GM18507 (cell line): ENCODE data around the gene INHBB.
"Not testable (repeated sequence)": the region's sequence is repeated elsewhere in the genome, so short reads cannot be mapped to it uniquely, and the experiment has no call there.

ENCODE experiments used
- DNase-seq: peaks from one replicate; pipeline ENCODE4 v3.0.0; 2011; ENCODE audit warnings: low read depth; ENCODE audit not compliant: insufficient read length; ENCODE audit errors: extremely low spot score
- FAIRE-seq: peaks from 2 replicates; lab custom pipeline; 2011; peaks lifted over from hg19 to GRCh38; lab: Jason Lieb, UNC

The INHBB gene

DNA sequence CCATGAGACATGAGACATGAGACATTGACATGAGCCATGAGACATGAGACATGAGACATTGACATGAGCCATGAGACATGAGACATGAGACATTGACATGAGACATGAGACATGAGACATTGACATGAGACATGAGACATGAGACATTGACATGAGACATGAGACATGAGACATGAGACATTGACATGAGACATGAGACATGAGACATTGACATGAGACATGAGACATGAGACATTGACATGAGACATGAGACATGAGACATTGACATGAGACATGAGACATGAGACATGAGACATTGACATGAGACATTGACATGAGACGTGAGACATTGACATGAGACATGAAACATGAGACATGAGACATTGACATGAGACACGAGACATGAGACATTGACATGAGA lies 45.4 kb downstream of the INHBB start:
- not testable (repeated sequence) for FAIRE-seq, DNase-seq

DNA sequence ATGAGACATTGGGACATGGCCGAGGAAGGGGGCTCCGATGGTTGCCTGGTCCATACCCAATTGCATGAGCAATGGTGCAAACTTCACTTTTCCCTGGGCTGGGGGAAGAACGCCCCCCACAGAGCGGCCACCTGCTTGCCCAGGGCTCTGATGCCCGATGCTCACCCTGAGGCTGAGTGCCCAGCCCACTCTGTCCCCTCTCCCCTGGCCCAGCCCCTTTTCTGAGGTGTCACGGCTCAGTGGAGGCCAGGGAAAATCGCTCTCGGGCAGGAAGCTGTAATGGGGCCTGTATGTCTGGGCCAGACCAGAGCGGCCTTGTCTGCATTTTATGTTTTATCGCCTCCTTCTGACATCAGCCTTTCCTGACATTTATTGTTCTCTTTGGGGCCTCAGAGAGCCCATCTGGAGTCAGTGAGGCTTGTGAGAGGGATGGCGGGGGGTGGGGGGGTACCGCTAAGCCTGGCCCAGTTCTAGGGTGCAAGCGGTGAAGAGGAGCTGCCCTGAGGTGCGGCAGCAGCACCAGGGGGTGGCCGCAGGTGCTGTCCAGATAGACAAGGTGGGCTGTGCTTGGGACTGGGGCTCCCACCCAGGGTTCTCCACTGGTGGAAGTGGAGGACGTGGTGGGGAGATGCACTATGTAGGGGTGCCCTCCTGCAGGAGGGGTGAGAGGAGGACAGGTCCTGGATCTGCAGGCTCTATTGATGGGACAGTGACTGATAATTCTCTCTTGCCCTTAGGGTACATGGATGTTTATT lies 46.2 kb downstream of the INHBB start:
- FAIRE-seq (no peak), DNase-seq (no peak)

DNA sequence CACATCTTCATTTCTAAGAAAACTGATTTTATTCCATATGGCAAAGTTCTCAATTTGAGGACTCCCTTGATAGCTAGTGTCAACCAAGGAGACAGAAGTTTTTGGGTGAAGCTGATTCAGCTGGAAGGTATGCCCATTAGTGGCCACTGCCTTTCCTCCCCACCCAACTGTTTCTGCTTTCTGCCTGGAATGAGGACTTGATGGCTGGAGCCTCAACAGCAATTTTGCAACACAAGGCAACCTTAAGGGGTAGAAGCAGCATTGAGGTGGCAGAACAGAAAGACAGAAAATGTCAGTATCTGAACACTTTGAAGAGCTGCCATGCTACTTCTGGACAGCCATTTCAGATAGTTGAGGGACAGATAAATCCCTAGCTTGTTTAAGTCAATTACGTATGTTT lies 47.0 kb downstream of the INHBB start:
- FAIRE-seq, result no peak

DNA sequence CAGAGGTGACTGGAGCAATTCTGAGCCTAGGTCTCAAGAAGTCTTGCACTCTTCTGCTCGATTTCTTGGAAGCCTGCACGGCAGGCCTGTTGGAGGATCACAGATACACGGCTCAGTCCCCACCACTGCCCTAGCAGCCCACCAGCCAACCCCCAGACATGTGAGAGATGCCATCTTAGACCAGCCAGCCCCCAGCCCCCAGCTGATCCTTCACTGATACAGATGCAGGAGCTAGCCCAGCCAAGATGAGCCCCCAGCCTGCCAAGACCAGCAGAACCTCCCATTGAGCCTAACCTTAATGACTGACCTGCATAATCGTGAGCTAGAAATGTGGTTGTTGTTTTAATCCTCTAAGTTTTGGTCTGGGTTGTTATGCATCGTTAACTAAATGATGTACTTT lies 47.5 kb downstream of the INHBB start:
- FAIRE-seq, result no peak
- DNase-seq, result no peak

More for the DNA sequence above, 47.0 kb downstream of the INHBB start:
- no peak for DNase-seq

DNA sequence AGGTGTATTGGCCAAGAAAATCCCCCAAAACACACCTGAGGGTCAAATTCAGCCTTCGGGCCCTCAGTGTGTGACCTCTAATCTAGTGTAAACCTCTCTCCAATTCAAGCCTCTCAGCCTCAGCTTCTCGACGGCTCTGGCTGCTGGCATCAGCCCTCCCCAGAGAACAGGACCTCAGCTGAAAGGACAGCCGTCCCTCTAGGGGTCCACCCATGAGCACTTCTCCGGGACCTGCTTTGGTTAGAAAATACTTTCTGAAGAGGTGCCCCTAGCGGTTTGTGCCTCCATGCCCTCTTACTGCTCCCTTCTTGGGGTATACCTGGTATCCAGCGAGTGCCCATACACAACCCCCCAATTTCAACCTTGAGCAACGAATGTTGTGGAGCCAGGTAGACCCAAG lies 48.8 kb downstream of the INHBB start:
- DNase-seq (no peak), FAIRE-seq (no peak)

DNA sequence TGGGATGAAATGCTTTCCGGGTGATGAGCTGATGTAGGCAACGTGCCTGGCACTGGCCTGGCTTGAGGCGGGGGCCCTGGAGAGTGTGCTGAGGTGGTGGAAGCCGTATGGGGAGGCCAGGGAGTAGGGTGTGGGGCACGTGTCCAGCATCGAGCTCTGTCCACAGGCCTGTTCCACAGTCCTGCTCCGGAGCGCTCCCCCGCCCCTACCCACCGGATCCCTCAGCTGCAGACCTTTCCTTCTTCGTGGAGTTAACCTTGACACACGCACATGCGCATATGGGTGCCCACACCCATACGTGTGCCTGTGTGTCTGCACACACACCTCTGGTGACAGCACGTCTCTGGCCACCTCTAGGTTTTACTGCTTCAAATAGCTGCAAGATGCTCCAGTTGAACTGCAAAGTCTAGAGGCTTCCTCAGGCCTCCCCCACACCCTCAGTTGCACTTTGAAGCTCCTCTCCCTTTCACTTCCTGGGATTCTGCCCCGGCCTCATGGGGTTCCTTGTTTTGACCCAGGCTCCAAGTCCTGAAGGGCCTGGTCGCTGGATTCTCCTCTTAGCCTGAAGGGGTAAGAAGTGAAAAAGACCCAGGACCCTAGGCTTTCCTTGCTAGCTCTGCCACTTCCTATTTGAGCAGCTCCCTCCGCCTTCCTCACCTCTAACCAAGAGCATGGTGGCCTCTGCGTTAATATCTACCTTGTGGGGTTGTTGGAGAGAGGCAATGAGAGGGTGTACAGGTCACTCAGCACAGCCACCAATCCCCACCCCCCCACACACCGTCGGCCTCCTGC lies 49.5 kb downstream of the INHBB start:
- DNase-seq, result no peak
- FAIRE-seq, result no peak

DNA sequence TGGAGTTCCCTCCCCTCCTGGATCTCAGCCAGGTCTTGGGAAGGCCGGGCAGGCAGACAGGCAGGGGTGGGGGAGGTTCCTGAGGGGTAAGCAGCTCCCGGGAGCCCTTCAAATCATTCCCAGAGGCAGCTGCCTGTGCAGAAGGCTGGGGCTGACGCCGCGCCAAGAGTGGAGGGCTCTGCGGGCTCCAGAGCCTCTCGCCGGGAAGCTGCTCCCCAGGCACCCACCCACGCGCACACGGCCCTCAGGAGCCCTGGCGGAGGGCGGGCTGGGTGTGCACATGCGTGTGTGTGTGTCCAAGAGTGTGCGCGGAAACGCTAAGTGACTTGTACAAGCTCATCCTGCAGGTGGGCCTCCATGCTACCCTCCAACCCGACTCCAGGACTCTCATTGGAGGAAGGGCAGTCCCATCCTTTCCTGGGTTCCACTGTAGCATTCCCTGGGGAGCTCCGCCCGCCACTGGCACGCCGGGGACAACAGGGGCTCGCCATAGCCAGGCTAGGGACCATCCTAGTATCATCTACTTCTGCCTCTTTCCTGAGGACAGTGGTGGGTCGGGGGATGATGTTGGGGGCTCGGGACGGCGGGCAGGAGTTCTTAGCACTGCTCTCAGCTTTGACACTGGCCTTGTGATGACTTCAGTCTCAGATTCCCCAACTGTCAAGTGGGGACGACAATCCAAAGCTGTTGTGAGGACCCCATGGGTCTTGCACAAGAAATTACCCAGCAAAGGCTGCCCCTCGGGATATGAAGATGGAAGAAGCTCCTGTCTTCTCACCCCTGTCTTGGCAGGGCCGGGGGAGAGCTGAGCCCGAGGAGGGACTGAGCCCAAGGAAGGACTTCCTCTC lies 50.3 kb downstream of the INHBB start:
- FAIRE-seq (no peak), DNase-seq (no peak)

DNA sequence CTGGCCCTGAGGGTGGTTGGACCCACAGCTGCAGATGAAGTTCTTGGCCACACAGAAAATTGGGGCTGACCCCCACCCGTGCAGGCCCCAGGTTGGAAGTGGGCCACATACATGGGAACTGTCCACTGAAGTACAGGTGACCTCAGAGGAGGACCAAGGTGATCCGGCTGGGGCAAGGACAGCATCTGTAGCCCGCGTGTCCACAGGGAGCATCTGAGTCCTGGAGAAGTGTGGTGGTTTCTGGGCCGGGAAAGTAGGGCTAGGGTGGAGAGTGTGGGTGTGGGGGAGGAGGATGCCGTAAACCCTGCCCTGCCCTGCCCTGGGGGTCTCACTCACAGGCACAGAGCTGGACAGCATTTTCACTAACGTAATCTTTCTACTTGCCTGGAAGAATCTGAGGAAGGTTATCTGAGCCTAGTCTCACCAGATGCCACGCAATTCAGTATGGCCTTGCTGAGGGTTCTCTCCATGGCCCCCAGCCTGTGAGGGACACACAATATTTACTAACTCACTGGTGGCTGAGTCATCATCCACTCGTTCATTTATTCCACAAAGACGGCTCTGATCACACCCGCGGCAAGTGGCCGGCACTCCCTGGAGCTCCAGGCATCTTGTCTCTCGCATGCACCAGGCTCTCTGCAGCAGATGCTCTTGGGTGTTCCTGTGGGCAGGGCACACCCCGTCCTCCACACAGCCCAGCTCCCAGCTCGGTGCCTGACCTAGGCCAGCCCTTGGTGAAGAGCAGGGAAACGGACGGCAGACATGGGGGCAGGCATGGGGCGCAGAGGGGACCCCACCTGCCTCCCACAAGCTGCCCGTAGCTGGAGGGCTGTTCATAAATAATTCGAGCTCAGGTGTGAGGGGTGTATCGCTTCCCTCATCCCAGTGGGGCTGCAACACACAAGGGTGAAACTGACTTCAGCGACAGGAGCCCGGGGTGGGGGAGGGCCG lies 51.2 kb downstream of the INHBB start:
- FAIRE-seq, result no peak
- no peak for DNase-seq

DNA sequence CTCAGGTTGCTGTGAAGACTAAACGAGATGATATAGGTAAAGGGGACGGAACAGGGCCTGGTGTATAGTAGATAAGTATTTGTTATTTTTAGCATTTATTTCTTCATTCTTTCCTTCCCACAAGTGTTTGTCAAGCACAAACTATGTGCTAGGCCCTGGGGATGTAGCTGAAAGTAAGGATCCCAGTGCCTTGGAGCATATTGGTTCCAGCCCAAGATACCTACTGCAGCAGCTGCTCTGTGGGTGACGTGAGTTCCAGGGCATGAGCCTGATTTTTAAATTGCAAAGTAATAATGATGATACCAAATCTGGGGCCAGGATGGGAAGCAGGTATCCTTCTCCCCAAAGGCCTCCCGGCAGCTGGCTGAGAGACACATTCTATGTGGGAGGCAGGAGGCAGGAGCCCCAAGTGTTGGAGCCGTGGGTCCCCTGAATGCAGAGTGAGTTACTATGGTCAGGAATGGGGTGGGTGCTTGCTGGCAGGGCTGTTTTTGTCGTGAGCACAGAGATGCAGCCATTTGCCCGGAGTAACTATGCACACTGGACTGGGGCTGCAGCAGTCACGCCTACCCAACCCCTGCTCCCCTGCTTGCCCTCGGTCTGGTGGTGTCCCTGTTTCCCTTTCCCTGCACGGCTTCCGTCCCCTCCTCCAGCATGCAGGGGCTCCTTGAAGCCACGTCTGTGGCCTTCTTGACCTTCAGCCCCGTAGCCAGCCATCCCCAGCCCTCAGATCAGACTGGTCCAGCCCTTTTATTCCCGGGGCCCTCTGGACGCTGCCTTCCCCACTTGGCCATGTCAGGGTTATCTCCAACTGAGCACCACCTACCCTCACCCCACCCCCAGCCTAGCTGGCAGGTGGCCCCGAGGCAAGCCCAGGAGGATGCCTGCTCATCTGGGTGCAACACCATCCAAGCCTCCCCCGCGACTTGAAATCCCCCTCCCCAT lies 52.4 kb downstream of the INHBB start:
- no peak for DNase-seq
- no peak for FAIRE-seq

DNA sequence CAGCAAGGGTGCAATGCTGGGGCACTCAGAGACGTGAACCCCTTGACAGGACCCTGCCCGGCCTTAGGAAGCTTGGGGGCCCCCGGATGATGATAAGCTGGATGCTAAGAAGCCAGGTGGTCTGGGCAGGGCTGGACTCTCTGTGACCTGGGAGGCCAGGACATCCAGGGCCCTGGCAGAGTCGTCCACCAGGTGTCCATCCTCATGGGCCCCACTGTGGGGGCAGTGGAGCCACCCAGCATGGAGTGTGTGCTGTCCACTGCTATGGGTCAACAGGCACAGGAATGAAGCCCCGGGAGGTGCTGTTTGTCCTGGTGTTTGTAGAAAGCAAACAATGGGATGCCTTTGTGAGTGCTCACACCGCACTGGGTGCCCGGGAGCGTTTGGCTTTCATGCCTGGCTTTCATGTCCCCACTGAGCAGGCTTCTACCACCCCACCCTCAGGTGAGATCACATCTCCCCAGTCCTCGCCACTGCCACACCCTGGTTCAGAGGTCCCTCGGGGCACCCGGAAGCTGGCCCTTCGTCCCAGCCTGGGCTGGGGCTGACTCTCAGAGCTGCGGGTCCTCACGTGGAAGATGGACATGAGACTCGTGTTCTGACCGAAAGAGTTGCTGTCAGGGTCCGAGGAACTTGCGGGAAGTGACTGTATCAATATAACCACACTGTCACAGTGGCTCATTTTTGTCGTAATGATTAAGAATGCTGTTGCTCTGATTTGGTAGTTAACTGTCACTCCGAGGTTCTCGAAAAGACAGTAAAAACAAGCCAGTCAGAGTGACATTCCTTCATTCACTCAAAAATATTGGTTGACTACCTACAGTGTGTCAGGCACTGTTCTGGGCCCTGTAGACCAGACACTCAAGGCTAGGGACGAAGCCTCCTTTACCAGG lies 53.3 kb downstream of the INHBB start:
- DNase-seq, result no peak
- FAIRE-seq, result no peak

DNA sequence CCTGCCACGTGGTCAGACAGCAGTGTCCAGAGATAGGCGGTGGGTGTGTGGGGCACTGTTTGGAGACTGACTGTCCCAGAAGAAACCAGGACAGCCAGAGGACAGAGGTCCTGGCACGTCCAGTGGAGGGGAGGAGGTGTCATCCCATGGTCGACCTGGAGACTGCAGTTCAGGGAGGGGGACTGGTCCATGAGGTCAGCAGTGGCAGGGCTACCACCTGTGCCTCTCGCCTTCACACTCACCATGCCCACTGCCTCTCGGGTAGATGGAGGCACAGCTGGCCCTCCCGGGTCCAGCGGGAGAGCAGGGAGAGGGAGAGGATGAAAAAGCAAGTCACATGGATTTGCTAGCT lies 53.9 kb downstream of the INHBB start:
- FAIRE-seq, result no peak

DNA sequence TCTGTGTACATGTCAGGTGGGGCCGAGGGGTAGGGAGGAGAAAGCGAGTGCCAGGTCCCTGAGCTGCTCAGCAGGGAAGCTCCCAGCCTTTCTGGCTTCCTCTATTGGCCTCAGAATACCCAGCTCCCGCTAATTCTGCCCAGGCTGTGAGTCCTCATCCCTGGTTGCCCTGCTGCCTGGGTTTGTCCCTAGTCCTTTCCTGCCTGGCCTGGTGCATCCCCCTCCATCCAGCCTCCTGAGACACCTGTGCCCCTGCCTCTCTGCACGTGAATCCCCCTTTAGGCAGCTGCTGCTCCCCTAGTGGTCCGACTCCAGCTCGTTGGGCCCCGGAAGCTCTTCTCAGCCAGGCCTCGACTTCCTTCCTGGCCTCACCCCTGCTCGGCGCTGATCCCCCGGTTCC lies 54.6 kb downstream of the INHBB start:
- no peak for FAIRE-seq
- no peak for DNase-seq

More for the DNA sequence above, 53.9 kb downstream of the INHBB start:
- DNase-seq, result no peak
